Measurements from ENCODE around the gene FLNB.
"Not testable (repeated sequence)": the region's sequence is repeated elsewhere in the genome, so short reads cannot be mapped to it uniquely, and the experiment has no call there.

FLNB gene

DNA sequence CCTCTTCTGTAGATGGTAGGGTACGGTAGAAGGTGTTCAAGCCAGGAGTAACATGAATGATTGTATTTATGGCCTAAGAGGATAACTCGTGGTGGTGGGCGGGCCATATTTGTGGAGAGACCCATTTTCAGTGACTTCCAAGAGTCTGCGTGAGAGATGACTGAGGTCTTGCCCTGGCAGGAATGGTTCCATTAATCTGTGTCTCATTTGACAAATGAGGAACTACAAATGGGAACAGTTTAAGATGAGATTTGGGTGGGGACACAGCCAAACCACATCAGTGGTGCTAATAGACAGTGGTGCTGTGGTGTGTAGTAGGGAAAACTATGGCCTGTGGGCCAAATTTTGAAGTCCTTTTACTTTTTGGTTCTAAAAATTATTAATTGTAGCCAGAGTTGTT, 47.1 kb downstream of the FLNB start:
- no peak for DNase-seq

DNA sequence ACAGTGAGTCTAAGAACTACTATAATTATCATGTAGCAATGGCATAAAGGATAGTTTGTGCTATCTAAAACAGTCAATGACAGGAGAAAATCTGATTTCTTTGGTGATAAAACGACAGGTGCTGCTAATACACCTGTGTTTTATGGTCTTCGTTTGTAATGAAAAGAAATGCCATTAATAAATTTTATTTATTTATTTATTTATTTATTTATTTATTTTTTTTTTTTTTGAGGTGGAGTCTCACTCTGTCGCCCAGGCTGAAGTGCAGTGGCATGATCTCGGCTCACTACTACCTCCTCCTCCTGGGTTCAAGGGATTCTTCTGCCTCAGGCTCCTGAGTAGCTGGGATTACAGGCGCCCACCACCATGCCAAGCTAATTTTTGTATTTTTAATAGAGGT, 47.7 kb downstream of the FLNB start:
- DNase-seq, result not testable (repeated sequence)

DNA sequence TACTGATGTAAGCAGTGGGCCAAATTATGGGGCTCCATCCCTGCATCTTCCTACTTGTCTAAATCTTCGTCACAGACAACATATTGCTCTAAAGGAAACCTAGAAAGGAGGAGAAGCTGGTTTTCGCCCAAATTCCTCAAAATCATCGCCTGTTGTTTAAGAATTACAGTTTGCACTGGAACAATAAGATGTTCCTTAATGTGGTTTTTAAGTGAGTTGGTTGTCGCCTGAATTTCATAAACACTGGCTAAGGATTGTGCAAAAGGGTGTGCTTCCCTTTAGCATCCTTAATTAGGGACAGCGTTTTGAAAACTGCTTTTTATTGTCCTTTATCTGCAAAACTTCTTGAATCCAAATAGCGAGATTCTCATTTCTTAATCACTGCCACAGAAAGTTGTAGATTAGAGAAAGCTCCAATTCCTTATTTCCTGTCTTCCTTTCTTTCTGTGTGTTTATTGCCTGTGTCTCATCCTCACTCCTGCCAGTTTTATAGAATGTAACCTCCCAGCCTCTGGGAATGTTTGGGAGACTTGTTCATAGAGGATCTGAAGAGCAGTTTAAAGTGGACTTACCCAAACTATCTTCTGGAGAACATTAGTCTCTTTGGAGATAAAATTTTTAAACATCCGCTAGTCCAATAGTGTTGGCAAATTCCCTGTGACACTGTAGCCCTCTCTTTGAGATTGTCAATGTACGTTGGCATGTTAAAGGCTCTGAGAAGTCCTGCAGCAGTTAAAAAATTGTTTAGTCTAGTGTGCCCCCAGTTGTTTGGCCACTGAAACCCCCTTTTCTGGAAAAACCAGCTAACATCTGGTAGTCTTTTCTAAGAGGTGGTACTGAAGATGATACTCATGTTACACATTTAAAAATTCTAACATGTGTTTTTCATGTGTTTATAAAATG, 50.4 kb downstream of the FLNB start:
- no peak for DNase-seq

DNA sequence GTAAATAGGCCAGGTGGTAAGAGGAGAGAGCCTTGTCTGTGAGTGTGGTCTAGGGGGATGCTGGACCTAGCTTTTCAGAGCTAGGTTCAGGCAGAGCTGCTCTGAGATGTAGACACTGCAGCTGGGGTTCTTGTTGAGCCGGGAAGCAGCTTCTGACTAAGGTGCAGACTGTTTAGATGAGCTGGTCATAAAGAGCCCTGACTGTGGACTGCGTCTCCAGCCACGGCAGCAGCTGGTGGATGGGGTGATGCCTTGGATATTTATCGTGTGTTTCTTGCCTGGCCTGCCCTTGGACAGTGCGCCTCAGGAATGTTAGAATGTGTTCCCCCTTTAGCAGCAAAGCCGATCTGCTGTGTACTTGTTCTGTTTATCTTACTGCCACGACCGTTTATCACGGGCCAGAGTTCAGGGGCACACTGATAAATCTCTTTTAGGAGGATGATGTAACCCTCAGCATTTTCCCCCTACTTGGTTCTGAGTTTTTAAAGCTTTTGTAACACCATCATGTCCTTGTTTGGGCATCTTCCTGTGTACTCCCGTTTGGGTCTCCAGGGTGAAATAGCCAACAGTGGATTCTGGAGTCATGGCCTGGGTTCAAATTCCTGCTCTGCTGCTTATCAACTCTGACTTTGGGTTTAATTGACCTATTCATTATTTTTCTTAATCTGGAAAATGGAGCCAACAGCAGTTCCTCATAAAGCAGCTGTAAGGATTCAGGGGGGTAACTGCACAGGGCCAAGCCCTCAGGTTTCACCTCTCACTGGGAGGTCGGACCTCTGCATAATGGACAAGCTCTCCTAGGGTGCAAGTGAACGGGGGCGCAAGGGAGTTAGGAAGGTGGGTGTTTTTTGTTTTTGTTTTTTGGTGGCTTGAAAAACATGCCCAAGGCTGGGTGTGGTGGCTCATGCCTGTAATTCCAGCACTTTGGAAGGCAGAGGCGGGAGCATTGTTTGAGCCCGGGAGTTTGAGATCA, 51.4 kb downstream of the FLNB start:
- no peak for DNase-seq

DNA sequence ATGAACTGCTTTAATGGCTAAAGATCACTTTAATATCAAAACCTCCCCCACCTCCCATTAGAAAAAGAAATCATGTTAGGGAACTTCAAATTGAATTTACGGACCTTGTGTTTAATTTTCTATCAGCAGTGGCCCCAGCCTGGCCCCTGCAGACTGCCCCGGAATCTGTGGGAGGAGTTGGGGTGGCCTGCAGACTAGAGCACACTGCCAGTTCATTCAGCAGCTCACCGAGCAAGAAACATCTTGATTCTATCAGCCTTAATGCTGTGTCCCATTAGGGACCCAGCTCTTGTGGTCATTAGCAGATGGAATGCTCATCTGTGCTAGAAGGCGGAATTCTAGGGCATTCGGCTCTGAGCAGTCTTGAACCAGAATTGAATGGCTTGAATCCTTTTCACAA, 54.2 kb downstream of the FLNB start:
- DNase-seq, result no peak

DNA sequence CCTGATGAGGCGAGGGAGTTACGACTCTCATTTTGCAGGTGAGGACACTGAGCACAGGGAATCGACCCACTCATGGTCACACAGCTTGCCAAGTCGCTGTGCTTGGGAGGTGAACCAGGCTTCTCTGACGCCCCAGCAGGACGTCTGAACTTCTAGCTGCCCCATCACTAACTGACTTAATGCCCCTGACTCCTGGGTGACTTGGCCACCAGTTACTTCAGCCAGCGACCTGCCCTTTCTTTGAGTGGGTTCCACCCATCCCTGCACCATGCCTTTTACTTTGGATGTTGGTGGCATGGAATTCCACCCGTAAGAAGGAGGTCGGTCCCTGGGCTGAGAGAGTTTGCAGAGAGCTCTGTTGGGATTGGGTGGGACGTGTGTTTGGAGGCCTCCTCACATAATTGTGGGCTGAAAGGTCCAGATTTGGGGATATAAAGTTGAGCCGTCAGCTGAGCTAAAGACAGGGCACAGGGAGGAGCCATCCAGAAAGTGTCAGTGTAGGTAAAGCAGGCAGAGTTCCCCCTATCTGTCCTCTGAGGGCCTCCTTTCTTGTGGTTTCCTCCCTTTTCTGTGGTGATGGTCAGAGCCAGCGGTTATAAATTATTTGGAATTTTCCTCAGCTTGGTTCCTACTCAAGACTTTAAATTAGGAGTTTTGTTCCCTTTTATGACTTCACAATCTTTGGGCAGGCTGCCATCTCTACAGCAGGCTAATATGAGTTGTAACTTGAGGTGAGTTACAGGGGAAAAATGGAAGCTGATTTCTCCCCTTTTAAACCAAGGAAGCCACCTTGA, 55.0 kb downstream of the FLNB start:
- DNase-seq, result no peak

GRCh38 chr3:58064923-58065638, 56.9 kb downstream of the FLNB start:
- DNase-seq, result no peak

- no peak for DNase-seq
Observed at GRCh38 chr3:58065700-58066167, 57.5 kb downstream of the FLNB start.

- no peak for DNase-seq
Observed at GRCh38 chr3:58066842-58067241, 58.6 kb downstream of the FLNB start.

DNA sequence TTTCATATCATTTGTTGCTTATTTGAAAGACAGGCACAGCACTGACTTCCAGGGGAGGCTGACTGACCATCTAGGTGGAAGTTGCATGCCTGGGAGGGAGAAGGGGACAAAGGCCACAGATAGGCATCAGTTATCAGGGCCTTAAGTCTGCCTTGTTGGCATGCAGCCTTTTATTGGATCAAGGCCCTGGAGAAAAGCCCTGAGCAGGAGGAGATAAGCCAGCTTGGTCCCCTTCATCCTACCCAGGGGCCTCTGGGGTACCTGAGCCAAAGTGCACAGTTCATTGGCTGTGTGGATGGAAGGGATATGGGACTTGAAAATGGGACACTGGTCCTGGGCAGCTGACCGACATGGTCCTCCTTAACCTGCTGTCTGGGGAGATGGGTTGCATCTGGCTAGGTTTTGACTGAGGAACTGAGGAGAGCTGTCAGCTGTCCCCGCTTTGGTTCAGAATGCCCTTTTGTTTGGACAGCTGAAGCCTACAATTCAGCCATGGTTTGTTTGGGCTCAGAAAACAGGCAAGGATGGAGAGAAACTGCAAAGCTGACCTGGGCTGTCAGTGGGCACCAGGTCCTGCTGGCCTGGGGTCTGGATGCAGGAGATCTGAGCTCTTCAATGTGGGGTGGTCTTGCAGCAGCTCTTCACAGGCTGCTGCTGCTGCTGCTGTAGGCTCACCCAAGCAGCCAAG, 60.0 kb downstream of the FLNB start:
- no peak for DNase-seq

- no peak for DNase-seq
Observed at GRCh38 chr3:58071480-58071971, 63.3 kb downstream of the FLNB start.

- no peak for DNase-seq
Observed at GRCh38 chr3:58072052-58072762, 64.0 kb downstream of the FLNB start.

DNA sequence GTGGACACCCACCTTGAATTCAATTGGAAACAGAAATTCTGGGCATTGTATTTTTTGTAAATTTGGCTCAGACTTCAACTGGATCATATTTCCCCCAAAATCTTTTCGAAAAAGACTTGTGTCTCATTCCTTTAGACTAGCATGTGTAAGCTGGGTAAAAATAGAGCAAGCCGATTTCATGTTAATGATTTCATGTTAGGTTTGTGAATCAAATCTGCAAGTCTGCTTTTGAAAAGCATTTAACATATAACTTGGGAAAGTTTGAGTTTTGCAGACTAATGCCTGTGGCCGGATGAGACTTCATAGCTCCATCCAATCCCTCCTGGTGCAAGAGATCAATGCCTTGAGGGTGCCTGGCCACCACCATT, 64.5 kb downstream of the FLNB start:
- no peak for DNase-seq

DNA sequence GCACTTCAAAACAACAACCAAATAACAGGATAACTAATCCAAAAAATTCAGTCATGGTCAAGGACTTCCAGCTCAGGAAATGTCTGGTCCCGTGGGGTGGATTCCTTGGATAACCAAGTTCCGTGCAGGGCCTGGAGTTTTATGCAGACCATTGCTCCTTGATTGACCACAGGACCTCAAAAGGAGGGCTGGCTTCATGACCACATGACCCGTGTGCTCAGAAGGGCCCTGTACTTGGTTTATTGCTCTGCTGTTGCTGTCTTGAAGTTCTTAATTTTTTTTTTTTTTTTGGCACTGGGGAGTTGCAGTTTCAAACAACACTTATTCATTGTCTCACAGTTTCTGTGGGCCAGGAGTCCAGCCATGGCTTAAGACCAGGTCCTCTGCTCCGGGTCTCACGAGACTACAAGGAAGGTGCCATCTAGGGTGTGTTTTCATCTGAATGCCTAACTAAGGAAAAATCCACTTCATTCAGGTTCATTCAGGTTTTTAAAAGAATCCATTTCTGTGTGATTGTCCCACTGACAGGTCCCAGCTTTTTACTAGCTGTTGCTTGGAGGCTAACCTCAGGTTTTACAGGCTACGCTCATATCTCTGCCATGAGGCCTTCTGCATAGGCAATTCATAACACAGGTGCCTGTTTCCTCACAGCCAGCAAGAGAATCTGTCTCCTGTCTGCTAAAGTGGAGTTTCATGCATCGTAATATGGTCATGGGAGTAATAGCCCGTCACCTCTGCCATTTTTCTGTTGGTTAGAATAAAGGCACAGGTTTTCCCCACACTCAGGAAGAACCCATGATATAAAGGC, 65.3 kb downstream of the FLNB start:
- no peak for DNase-seq

- DNase-seq, result no peak
Observed at GRCh38 chr3:58074116-58074715, 66.0 kb downstream of the FLNB start.

GRCh38 chr3:58074997-58075396, 66.8 kb downstream of the FLNB start:
- DNase-seq, result no peak

DNA sequence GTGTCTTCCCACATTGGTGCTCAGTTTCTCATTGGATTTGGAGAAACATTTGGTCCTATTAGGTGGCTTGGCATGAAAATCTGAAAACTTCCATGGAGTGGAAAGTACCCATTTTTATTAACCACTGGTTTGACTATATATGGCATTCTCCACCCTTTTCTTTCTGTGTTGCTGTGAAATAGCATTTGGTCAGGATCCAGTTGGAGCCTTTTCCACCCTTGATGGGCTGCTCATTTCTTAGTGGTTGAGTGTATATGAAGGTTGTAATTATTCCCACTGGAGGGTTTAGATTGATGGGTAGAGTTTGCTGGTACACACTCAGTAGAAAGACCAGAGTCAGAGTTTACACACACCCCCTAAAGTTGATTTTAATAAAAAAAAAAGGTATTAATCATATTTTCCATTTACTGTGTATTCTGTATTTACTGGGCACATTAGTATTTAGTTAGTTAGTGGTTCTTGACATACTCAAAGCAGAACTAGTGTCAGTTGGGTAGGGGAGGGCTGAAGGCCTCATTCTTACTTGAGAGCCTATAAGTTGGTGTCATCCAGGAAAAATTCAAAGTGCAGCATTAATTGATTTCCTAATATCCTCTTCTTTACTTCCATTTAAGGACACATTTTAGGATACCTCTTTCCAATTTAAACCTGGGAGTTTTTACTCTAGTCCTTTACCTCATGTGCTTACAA, 69.5 kb downstream of the FLNB start:
- DNase-seq, result no peak

DNA sequence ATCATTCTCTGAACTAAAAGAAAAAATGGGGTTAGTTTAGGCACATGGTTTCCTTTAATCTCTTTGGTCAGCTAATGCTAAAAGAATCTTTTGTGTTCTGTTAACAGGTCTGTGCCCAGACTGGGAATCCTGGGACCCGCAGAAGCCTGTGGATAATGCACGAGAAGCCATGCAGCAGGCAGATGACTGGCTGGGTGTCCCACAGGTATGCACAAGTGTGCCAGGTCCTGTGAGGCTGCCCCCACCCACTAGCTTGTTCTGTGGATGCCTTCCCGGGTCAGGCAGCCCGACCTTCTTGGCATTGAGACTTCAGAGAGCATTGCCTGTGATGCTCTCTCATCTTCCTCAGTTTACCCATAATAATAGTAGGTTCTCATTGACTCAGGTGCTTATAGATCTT, 70.4 kb downstream of the FLNB start:
- no peak for DNase-seq

DNA sequence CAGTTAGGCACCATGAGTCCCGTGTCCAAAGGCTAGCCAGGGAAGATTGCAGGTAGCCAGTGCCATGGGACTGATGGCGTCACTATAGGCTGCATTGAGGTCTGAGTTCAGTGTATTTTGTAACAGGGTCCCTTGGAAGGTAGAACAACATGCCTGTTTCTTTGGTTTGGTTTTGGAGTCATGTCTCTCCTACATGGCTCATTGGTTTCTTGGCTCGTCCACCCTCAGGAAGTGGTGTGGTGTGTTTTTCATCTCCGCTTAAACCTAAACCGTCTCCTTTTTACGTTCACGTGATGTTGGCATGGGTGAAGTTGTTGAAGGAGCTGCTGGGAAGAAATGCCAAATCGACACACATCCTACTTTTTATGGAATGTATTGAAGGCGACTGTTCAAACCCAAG, 71.6 kb downstream of the FLNB start:
- DNase-seq, result no peak
